Measurements from ENCODE around the gene SLC9A8. TPM values are rescaled to one million over a fixed set of nuclear protein-coding genes. Genes with fewer than 3 reads are reported as not detected.

The SLC9A8 gene
- total RNA-seq, 1 donor from 2014 or later = 4.1 TPM

DNA sequence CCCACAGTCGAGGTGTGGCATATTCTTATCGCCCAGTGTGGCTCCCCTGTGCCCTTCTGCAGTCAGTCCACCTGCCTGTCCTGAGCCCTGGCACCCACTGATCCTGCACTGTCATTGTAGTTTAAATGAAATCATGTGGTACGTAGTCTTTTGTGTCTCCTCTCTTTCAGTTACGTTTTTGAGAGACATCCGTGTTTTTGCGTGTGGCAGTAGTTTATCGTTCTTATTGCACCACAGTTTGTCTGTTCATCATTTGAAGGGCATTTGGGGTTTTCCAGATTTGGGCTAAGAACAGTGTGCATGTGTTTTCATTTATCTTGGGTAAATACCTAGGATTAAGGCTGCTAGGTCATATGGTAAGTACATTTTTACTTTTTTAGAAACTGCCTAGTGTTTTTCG is 53.4 kb downstream of the SLC9A8 start:
- Mint-ChIP-seq H3K4me1 (peaks cover 15% of the 10 kb centered on the region), H3K9me3 (no peaks in the 10 kb centered on the region), H3K36me3 (peaks cover 8% of the 10 kb centered on the region), H3K27ac (no peak overlapping the region), H3K27me3 (ENCODE audit: insufficient read depth, low read depth) (peaks cover 5% of the 10 kb centered on the region), H3K4me3 (no peak overlapping the region)
- Histone ChIP-seq H3K4me2 (no peak overlapping the region), H4K20me1 (ENCODE audit: low read depth) (peaks cover 8% of the 10 kb centered on the region), H3K4me1 (peaks cover 19% of the 10 kb centered on the region), H2AFZ (replicated peaks) (no peak overlapping the region), H3K36me3 (no peaks in the 10 kb centered on the region), H3F3A (ENCODE audit: low read depth) (peaks cover 6% of the 10 kb centered on the region), H3K9ac (no peak overlapping the region), H3K27me3 (no peaks in the 10 kb centered on the region), H3K27ac (no peak overlapping the region), H3K4me3 (no peak overlapping the region), H3K9me3 (ENCODE audit: low read depth) (no peaks in the 10 kb centered on the region), H3K79me2 (ENCODE audit: low read depth) (no peaks in the 10 kb centered on the region)
- no peak for TF ChIP-seq EZH2phosphoT487 (IDR thresholded peaks at IDR 0.05)
- TF ChIP-seq, protein P1, sequence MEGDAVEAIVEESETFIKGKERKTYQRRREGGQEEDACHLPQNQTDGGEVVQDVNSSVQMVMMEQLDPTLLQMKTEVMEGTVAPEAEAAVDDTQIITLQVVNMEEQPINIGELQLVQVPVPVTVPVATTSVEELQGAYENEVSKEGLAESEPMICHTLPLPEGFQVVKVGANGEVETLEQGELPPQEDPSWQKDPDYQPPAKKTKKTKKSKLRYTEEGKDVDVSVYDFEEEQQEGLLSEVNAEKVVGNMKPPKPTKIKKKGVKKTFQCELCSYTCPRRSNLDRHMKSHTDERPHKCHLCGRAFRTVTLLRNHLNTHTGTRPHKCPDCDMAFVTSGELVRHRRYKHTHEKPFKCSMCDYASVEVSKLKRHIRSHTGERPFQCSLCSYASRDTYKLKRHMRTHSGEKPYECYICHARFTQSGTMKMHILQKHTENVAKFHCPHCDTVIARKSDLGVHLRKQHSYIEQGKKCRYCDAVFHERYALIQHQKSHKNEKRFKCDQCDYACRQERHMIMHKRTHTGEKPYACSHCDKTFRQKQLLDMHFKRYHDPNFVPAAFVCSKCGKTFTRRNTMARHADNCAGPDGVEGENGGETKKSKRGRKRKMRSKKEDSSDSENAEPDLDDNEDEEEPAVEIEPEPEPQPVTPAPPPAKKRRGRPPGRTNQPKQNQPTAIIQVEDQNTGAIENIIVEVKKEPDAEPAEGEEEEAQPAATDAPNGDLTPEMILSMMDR (IDR thresholded peaks at IDR 0.05) = no peak
- no peak for TF ChIP-seq EZH2 (IDR thresholded peaks at IDR 0.05)
- no peak for DNase-seq (ENCODE audit: low spot score)

DNA sequence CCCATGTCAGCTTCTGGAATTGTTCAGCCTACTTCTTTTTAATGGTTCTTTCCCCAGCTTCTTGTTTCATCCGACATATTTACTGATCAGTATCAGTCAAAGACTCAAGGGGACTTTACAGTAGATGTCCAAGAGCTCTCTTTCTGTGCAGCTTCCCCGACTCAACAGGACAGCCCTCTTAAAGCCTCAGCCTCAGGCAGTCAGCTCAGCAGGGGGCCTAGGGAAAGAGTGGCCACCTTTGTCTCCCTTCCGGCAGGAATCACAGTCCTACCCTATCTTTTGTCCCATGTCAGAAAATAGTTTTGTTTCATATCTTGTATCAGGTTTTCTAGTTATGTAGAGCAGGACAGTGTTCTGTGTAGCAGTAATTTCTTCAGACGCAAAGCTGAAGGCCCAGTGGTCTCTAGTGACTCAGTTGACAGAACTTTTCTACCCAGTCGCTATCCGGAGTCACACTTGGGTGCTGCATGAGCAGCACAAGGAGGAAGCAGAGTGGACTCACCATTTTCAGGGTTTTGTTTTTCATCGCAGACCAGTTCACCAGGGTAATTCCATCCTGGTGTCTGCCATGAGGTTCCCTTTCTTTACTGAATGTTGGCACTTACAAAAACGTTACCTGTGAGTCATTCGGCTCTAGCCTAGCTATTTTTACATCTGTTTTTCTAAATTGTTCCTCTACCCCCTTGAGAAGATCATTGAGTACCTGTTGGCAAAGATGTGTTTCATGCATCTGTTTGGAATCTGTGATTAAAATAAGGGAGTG is 55.0 kb downstream of the SLC9A8 start:
- TF ChIP-seq EZH2 (IDR thresholded peaks at IDR 0.05) (no peak), EZH2phosphoT487 (IDR thresholded peaks at IDR 0.05) (no peak)
- TF ChIP-seq, protein P1 (IDR thresholded peaks at IDR 0.05) = no peak
- H3F3A ChIP-seq (ENCODE audit: low read depth) = peaks cover 4% of the 10 kb centered on the region
- H3K79me2 ChIP-seq (ENCODE audit: low read depth) = no peaks in the 10 kb centered on the region
- no peak overlapping the region for H2AFZ ChIP-seq (replicated peaks)
- H3K4me3 Mint-ChIP-seq = no peak overlapping the region
- H3K36me3 Mint-ChIP-seq = peaks cover 8% of the 10 kb centered on the region
- H3K27ac Mint-ChIP-seq = peak overlapping the region; percentile 64
- H3K9ac ChIP-seq = no peak overlapping the region
- H4K20me1 ChIP-seq (ENCODE audit: low read depth) = peaks cover 8% of the 10 kb centered on the region
- H3K4me1 Mint-ChIP-seq = peaks cover 14% of the 10 kb centered on the region
- H3K4me3 ChIP-seq = no peak overlapping the region
- peaks cover 19% of the 10 kb centered on the region for H3K4me1 ChIP-seq
- no peaks in the 10 kb centered on the region for H3K36me3 ChIP-seq
- no peak overlapping the region for H3K27ac ChIP-seq
- H3K27me3 Mint-ChIP-seq (ENCODE audit: insufficient read depth, low read depth) = peaks cover 2% of the 10 kb centered on the region
- H3K9me3 Mint-ChIP-seq = no peaks in the 10 kb centered on the region
- H3K27me3 ChIP-seq = no peaks in the 10 kb centered on the region
- DNase-seq (ENCODE audit: low spot score) = peak; percentile 68
- H3K9me3 ChIP-seq (ENCODE audit: low read depth) = no peaks in the 10 kb centered on the region
- H3K4me2 ChIP-seq = peak overlapping the region; percentile 48

DNA sequence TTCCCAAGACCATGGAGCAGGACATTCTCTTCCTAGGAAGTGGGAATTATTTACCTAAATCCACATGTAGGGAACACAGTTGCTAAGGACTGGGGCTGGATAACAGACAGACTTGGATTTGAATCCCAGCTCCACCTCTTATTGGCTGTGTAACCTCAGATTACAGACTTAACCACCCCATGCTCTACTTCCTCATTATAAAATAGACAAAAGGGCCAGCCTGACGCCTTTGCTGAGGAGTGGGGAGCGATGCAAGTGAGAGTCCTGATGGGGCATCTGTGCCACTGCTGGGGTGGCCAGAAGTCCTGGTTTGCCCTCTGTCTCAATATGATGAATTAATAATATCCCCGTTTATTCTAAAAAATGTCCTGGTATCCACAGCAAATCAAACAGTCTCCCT is 55.9 kb downstream of the SLC9A8 start:
- H2AFZ ChIP-seq (replicated peaks) = no peak overlapping the region
- no peaks in the 10 kb centered on the region for H3K79me2 ChIP-seq (ENCODE audit: low read depth)
- TF ChIP-seq EZH2phosphoT487 (IDR thresholded peaks at IDR 0.05) (no peak), EZH2 (IDR thresholded peaks at IDR 0.05) (no peak)
- TF ChIP-seq, protein P1 (IDR thresholded peaks at IDR 0.05) = no peak
- peaks cover 14% of the 10 kb centered on the region for H3K4me1 Mint-ChIP-seq
- H3K9me3 ChIP-seq (ENCODE audit: low read depth) = no peaks in the 10 kb centered on the region
- no peaks in the 10 kb centered on the region for H3K9me3 Mint-ChIP-seq
- no peaks in the 10 kb centered on the region for H3K27me3 ChIP-seq
- no peaks in the 10 kb centered on the region for H3K36me3 ChIP-seq
- H3K4me3 Mint-ChIP-seq = no peak overlapping the region
- peak overlapping the region; percentile 34 for H3K27ac Mint-ChIP-seq
- peaks cover 8% of the 10 kb centered on the region for H4K20me1 ChIP-seq (ENCODE audit: low read depth)
- H3F3A ChIP-seq (ENCODE audit: low read depth) = peaks cover 4% of the 10 kb centered on the region
- no peak for DNase-seq (ENCODE audit: low spot score)
- no peak overlapping the region for H3K4me3 ChIP-seq
- no peak overlapping the region for H3K9ac ChIP-seq
- H3K4me2 ChIP-seq = no peak overlapping the region
- H3K36me3 Mint-ChIP-seq = peaks cover 8% of the 10 kb centered on the region
- no peak overlapping the region for H3K27ac ChIP-seq
- H3K27me3 Mint-ChIP-seq (ENCODE audit: insufficient read depth, low read depth) = peaks cover 2% of the 10 kb centered on the region
- H3K4me1 ChIP-seq = peaks cover 19% of the 10 kb centered on the region
